GM21529 (cell line): ENCODE results near the gene ERP27.

Source experiments
- ATAC-seq: cut with Tn5 transposase; IDR thresholded peaks from one replicate; pipeline ENCODE4 v1.9.1; 2021; ENCODE audit not compliant: unreplicated experiment

ERP27 gene

GRCh38 chr12:14959916-14960496 is 21.7 kb upstream of the ERP27 start:
- ATAC-seq, result no peak

GRCh38 chr12:14959463-14959862 is 21.1 kb upstream of the ERP27 start:
- ATAC-seq, result no peak

DNA sequence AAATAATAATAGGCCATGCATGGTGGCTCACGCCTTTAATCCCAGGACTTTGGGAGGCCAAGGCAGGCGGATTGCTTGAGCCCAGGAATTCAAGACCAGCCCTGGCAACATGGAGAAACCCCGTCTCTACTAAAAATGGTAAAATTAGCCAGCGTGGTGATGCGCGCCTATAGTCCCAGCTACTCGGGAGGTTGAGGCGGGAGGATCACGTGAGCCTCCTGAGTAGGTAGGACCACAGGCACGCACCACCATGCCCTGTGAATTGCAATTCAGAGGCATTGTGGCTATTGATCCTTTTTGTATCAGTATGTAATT is 20.7 kb upstream of the ERP27 start:
- ATAC-seq, result no peak

DNA sequence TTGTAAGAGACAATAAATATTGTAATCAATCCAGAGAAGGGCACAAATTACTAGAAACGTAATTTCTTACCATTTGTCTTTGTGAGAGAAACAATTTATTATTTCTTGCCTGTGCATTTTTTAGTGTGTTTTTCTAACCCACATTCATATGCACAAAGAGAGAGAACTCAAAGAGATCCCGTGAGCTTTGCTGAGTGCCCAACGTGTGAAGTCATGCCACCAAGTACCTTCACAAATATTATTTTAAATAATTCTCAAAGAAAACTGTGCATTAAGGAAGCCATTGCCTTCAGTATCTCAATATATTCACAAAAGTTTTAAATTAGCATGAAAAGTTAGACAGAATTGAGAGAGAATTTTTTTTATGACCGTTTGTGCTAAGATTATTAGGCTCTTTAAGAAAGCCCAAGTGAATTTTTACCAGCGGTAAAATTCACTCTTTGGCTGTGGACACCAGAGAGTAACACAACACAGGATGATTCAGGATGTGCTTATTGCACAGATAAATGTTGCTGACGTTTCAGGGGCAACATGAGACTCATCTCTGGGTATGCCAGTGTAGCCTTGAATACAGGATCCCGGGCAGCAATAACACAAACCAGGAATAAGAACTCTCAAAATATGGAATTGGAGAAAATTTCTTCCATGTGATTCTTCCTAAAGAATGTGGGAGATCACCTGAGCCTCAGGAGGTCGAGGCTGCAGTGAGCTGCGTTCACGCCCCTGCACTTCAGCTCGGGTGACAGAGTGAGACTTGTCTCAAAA is 20.2 kb upstream of the ERP27 start:
- no peak for ATAC-seq

DNA sequence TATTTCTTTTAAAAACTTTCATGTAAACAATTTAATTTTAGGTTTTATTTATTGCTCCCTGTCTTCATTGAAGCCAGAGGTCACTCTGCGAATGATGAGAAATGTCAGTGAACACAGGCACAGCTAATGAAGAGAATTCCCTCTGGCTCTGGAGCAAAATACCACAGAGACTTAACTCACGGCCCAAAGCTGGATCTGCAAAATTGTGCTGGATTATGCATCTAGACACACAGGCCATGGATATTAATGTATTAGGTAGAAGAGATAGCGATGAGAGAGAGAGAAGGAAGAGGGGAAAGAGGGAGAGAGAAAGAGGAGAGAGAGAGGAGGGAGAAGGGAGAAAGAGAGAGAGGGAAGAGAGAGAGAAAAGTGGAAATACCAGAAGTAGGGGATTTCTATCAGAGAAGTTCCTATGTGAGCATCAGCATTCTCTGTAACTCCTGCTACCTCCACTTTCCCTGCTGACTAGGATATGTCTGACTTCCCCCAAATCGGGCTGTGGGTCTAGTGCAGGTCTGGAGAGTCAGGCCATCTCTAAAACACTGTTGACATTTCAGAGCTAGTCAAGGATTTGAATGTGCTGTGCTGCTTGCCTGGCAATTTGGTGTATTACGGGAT is 19.3 kb upstream of the ERP27 start:
- no peak for ATAC-seq

GRCh38 chr12:14956905-14957304 is 18.6 kb upstream of the ERP27 start:
- ATAC-seq, result no peak

GRCh38 chr12:14956024-14956891 is 17.9 kb upstream of the ERP27 start:
- peak; percentile 40 for ATAC-seq

GRCh38 chr12:14954269-14954668 is 15.9 kb upstream of the ERP27 start:
- no peak for ATAC-seq

GRCh38 chr12:14953752-14954151 is 15.4 kb upstream of the ERP27 start:
- ATAC-seq, result no peak

- peak; percentile 54 for ATAC-seq
Measured at GRCh38 chr12:14952299-14952921, 14.1 kb upstream of the ERP27 start.

DNA sequence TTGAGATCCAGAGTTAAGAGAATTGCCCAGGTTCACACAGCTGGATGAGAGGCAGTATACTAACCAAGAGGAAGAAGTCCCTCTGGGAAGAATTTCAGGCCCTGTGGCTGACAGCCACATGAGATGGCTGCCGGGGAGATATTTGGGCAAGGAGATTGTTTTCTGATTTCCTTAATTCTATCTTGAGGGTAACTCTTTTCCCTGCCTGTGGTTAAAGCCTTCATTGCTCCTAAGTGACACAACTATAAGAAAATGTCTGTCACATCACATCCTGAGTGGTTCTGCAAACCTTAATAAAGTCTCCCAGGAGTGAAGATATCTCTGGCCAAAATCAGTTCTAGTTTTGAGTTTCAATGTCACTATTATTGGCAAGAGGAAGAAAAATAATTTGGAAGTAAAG is 13.5 kb upstream of the ERP27 start:
- ATAC-seq, result no peak

DNA sequence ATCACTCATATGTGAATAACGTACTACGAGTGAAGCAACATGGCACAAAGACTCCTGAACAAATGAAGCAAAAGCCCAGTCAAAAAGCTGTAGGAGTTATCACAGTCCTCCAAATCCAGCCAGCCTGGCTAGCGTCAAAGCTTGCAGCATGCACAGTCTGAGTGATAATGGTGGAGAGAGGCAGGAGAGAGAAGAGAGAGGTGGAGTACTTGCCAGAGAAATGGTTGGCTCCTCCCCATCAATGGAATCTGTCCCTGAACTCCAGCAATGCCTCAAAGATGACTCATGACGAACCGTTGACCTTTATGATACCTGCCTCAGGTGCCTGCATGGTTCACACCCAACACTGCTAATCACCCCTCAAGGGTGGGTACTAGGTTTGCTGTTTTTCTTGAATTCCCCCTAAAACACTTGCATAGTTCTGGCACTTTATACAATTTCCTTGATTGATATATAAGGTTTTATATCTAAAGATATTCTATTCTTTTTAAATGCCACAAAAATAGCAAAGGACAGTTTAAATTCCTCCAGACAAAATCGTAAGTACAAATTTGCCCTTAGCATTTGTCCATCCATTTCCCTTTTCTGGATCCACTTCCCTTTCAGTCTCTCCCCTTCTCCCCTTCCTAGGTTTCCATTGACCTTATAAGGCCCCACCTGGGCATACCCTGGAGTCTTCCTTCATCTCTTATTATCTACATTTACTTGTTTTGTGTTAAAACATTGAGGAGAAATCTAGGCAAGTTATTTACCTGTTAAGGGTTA is 12.8 kb upstream of the ERP27 start:
- ATAC-seq, result no peak

- ATAC-seq, result peak; percentile 16
Measured at GRCh38 chr12:14950421-14950820, 12.1 kb upstream of the ERP27 start.

DNA sequence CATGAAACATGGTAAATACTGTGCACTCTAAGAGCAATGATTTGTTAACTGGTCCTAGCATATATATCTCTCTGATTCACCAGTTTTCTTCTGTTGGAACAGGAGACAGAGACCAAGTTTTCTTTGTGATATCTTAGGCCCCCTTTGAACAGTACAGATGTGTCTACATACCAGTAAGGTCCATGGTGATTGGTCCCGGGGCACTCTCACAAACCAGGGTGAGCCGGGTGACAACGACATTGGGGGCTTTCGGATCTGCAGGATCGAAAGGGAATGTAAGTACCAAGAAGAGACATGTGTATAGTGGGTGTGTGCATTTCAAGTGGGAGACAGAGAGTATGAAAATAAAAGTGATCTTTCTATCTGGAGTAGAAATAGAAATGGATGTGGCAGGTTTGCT is 11.3 kb upstream of the ERP27 start:
- no peak for ATAC-seq

GRCh38 chr12:14948672-14949071 is 10.3 kb upstream of the ERP27 start:
- ATAC-seq, result peak; percentile 87

DNA sequence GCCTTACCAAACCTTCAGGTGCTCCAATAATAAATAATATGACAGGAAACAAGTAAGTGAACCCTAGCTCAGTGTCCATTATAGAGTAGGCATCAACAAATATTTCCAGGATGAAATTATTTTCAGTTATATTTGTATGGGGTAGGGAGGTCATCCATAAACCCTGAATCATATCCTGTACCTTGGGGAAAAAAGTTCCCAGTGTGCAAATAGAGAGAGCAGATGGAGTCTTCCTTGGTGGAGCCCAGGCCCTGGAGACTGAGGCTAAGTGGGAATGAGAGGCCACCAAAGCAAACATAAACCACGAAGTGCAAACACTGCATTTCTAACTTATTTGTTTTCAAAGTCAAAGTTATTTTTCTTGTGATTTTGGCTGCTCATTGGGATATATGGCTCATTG is 8.5 kb upstream of the ERP27 start:
- no peak for ATAC-seq

DNA sequence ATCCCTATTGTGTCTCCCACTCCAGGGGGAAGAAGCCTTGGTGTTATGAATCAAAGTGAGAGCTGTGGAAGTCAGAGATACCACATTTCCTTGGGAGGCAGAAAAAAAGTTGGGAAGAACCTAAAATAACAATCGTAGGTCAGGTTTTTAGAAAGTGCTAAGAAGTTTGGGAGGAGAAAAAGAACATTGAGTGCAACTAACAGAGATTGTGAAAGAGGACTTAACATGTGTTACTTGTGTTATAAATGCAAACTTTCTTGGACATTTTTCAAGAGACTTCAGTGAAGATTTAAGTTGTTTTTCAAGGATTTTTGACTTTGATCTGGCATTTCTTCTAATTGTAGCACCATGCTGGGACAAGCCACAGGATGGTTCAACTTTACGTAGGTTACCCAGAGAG is 7.8 kb upstream of the ERP27 start:
- no peak for ATAC-seq

DNA sequence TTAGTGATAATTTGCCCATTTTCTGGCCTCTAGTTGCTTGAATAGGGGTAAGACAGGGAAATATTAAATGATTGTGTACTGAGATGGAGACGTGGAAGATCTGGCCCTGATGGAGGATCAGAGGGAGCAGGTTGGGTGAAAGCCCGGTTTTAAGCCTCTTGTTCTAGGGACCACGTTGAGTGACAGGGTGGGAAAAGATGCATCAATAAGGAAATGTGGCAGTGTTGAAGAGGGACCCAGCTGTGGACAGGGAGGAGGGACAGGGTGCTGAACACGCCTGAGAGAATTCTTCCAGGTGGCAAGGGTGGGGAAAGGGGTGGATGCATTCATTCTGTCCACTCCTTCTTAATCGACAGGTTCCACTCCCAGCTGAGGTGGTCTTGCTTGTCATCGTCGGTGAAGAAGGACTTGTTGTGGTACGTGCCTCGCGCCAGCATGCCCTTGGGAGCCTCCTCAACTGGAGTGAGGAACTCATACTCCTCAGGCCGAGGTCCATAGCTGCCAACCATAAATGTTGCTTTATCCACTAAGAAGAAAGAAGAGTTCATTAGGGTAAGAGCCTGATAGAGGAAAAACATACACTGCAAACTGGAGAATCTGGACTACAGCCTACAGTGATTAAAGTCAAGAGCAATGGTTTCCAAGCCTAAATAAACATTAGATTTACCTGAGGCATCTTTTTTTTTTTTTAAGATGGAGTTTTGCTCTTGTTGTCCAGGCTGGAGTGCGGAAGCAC is 4.0 kb upstream of the ERP27 start:
- ATAC-seq, result no peak

- ATAC-seq, result no peak
Measured at GRCh38 chr12:14941369-14941768, 3.0 kb upstream of the ERP27 start.

GRCh38 chr12:14937689-14938088 is 648 bp downstream of the ERP27 start:
- peak; percentile 45 for ATAC-seq
